B cell (primary cell): Measurements from ENCODE around the gene ASTN2.

Experiments
- EZH2 ChIP-seq: IDR thresholded peaks from 2 replicates; pipeline ENCODE4 v1.6.1; 2012; ENCODE audit warnings: borderline replicate concordance, low read depth, mild to moderate bottlenecking, moderate library complexity, low read length; ENCODE audit not compliant: insufficient read depth, poor library complexity, severe bottlenecking
- TF ChIP-seq, protein P1 (sequence below): fragments of 200-600 bp; IDR thresholded peaks from one replicate; pipeline ENCODE4 v1.8.0; 2022; ENCODE audit warnings: antibody characterized with exemption, mild to moderate bottlenecking

- TF ChIP-seq, protein P1, sequence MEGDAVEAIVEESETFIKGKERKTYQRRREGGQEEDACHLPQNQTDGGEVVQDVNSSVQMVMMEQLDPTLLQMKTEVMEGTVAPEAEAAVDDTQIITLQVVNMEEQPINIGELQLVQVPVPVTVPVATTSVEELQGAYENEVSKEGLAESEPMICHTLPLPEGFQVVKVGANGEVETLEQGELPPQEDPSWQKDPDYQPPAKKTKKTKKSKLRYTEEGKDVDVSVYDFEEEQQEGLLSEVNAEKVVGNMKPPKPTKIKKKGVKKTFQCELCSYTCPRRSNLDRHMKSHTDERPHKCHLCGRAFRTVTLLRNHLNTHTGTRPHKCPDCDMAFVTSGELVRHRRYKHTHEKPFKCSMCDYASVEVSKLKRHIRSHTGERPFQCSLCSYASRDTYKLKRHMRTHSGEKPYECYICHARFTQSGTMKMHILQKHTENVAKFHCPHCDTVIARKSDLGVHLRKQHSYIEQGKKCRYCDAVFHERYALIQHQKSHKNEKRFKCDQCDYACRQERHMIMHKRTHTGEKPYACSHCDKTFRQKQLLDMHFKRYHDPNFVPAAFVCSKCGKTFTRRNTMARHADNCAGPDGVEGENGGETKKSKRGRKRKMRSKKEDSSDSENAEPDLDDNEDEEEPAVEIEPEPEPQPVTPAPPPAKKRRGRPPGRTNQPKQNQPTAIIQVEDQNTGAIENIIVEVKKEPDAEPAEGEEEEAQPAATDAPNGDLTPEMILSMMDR = no peak
- TF ChIP-seq EZH2 = no peak
These were observed 806.8 kb downstream of the ASTN2 start for GRCh38 chr9:116608064-116608463.
